H9 (cell line): ENCODE results near the gene RAD54L. TPM values are rescaled to one million over a fixed set of nuclear protein-coding genes. Genes with fewer than 3 reads are reported as not detected.

ENCODE experiments used
- DNase-seq: peaks from one replicate; pipeline ENCODE4 v3.0.0-alpha.2; 2017
- H2AFZ ChIP-seq: one replicate; pipeline ENCODE4 v1.6.1; 2013; ENCODE audit warnings: mild to moderate bottlenecking, low read length, control low read depth, moderate library complexity
- H2AK5ac ChIP-seq: 2 replicates; pipeline ENCODE4 v1.6.1; 2013; ENCODE audit warnings: low read length, control low read depth, mixed read lengths; ENCODE audit not compliant: insufficient read length
- H2BK120ac ChIP-seq: one replicate; pipeline ENCODE4 v1.6.1; 2013; ENCODE audit warnings: low read depth, mild to moderate bottlenecking, low read length, control low read depth, inconsistent platforms; ENCODE audit not compliant: poor library complexity, severe bottlenecking
- H2BK12ac ChIP-seq: 2 replicates; pipeline ENCODE4 v1.6.1; 2013; ENCODE audit warnings: low read length, control low read depth, mixed read lengths, low read depth; ENCODE audit not compliant: insufficient read length
- H2BK15ac ChIP-seq: 2 replicates; pipeline ENCODE4 v1.6.1; 2013; ENCODE audit warnings: low read depth, low read length, control low read depth
- H2BK20ac ChIP-seq: one replicate; pipeline ENCODE4 v1.6.1; 2013; ENCODE audit warnings: low read depth, mild to moderate bottlenecking, low read length, control low read depth, inconsistent platforms; ENCODE audit not compliant: poor library complexity, severe bottlenecking
- H2BK5ac ChIP-seq: 2 replicates; pipeline ENCODE4 v1.6.1; 2013; ENCODE audit warnings: low read length, control low read depth, mixed read lengths; ENCODE audit not compliant: insufficient read length
- H3K14ac ChIP-seq: 2 replicates; pipeline ENCODE4 v1.6.1; 2013; ENCODE audit warnings: low read length, control low read depth; ENCODE audit not compliant: insufficient read depth
- H3K18ac ChIP-seq: 2 replicates; pipeline ENCODE4 v1.6.1; 2013; ENCODE audit warnings: low read depth, mild to moderate bottlenecking, mixed read lengths, low read length, control low read depth; ENCODE audit not compliant: insufficient read length
- H3K23ac ChIP-seq: 2 replicates; pipeline ENCODE4 v1.6.1; 2013; ENCODE audit warnings: low read length, control low read depth, mixed read lengths, low read depth; ENCODE audit not compliant: insufficient read length
- H3K23me2 ChIP-seq: 2 replicates; pipeline ENCODE4 v1.6.1; 2013; ENCODE audit warnings: low read depth, mild to moderate bottlenecking, mixed read lengths, low read length, control low read depth; ENCODE audit not compliant: insufficient read length, poor library complexity, severe bottlenecking
- H3K27ac ChIP-seq: 2 replicates; pipeline ENCODE4 v1.5.1; 2013; ENCODE audit warnings: low read length, control low read depth, mixed read lengths, low read depth; ENCODE audit not compliant: insufficient read length
- H3K27me3 ChIP-seq: 2 replicates; pipeline ENCODE4 v1.6.1; 2013; ENCODE audit warnings: low read length, control low read depth, inconsistent platforms; ENCODE audit not compliant: insufficient read depth
- H3K4ac ChIP-seq: 2 replicates; pipeline ENCODE4 v1.6.1; 2013; ENCODE audit warnings: low read depth, mild to moderate bottlenecking, control low read depth, inconsistent platforms, low read length, moderate library complexity
- H3K4me1 ChIP-seq: 2 replicates; pipeline ENCODE4 v1.6.1; 2013; ENCODE audit warnings: low read length, control low read depth, inconsistent platforms; ENCODE audit not compliant: insufficient read depth
- H3K4me2 ChIP-seq: 2 replicates; pipeline ENCODE4 v1.6.1; 2013; ENCODE audit warnings: low read length, control low read depth, mixed read lengths; ENCODE audit not compliant: insufficient read length, insufficient read depth
- H3K56ac ChIP-seq: 2 replicates; pipeline ENCODE4 v1.6.1; 2013; ENCODE audit warnings: low read depth, mild to moderate bottlenecking, mixed read lengths, low read length, control low read depth; ENCODE audit not compliant: insufficient read length
- H3K79me1 ChIP-seq: 2 replicates; pipeline ENCODE4 v1.6.1; 2013; ENCODE audit warnings: low read depth, mild to moderate bottlenecking, moderate library complexity, low read length, control low read depth, inconsistent platforms; ENCODE audit not compliant: insufficient read depth, poor library complexity, severe bottlenecking
- H3K79me2 ChIP-seq: 2 replicates; pipeline ENCODE4 v1.6.1; 2013; ENCODE audit warnings: low read length, control low read depth, inconsistent platforms; ENCODE audit not compliant: insufficient read depth
- H3K9ac ChIP-seq: 2 replicates; pipeline ENCODE4 v1.6.1; 2013; ENCODE audit warnings: low read length, control low read depth, mixed read lengths; ENCODE audit not compliant: insufficient read length; ENCODE audit errors: extremely low read depth
- H3K9me3 ChIP-seq: one replicate; pipeline ENCODE4 v1.6.1; 2013; ENCODE audit warnings: low read depth, low read length, inconsistent platforms; ENCODE audit not compliant: control insufficient read depth
- H3T11ph ChIP-seq: one replicate; pipeline ENCODE4 v1.6.1; 2013; ENCODE audit warnings: mild to moderate bottlenecking, low read length, control low read depth, inconsistent platforms
- H4K20me1 ChIP-seq: one replicate; pipeline ENCODE4 v1.6.1; 2013; ENCODE audit not compliant: control insufficient read depth, insufficient read length, insufficient read depth
- H4K5ac ChIP-seq: 2 replicates; pipeline ENCODE4 v1.6.1; 2013; ENCODE audit warnings: low read depth, mild to moderate bottlenecking, mixed read lengths, low read length, control low read depth; ENCODE audit not compliant: insufficient read length
- H4K8ac ChIP-seq: replicated peaks from 2 replicates; pipeline ENCODE4 v1.6.1; 2013; ENCODE audit warnings: low read length, control low read depth, mixed read lengths, low read depth; ENCODE audit not compliant: insufficient read length
- H4K91ac ChIP-seq: 2 replicates; pipeline ENCODE4 v1.6.1; 2013; ENCODE audit warnings: low read depth, mild to moderate bottlenecking, moderate library complexity, mixed read lengths, low read length, control low read depth; ENCODE audit not compliant: insufficient read length
- H3K27ac Mint-ChIP-seq, 3 experiments: 2 replicates in 2 of 3; 3 replicates in 1 of 3; pipeline ENCODE4 v1.8.0; 2020 to 2021; ENCODE audit warnings: mixed read lengths in 3 of 3, mild to moderate bottlenecking in 1 of 3, moderate library complexity in 1 of 3
- H3K27me3 Mint-ChIP-seq: 2 replicates; pipeline ENCODE4 v1.8.0; 2021; ENCODE audit warnings: low read depth, mild to moderate bottlenecking, moderate library complexity, mixed read lengths
- H3K36me3 Mint-ChIP-seq, 3 experiments: 2 replicates in 2 of 3; 3 replicates in 1 of 3; pipeline ENCODE4 v1.8.0; 2020 to 2021; ENCODE audit warnings: low read depth in 3 of 3, mixed read lengths in 3 of 3; ENCODE audit not compliant: insufficient read depth in 1 of 3
- H3K4me1 Mint-ChIP-seq, 2 experiments: 2 replicates each; pipeline ENCODE4 v1.8.0; 2020; ENCODE audit warnings: mixed read lengths in 2 of 2
- H3K4me3 Mint-ChIP-seq, 2 experiments: 2 replicates in 1 of 2; 3 replicates in 1 of 2; pipeline ENCODE4 v1.8.0; 2020 to 2021; ENCODE audit warnings: mild to moderate bottlenecking in 2 of 2, mixed read lengths in 2 of 2, moderate library complexity in 1 of 2
- H3K9me3 Mint-ChIP-seq, 2 experiments: 2 replicates in 1 of 2; 3 replicates in 1 of 2; pipeline ENCODE4 v1.8.0; 2020; ENCODE audit warnings: mild to moderate bottlenecking in 2 of 2, mixed read lengths in 2 of 2, moderate library complexity in 1 of 2
- CTCF ChIP-seq: fragments of 200-600 bp; sonication (generic); conservative IDR thresholded peaks from 3 replicates; pipeline ENCODE4 v1.8.0; 2021; ENCODE audit warnings: antibody characterized with exemption, mild to moderate bottlenecking
- total RNA-seq: library from RNA; stranded (reverse); gene quantifications from 2 replicates; pipeline ENCODE4 v1.2.1, GENCODE V29; 2021

The RAD54L gene
- total RNA-seq, 1 experiment from 2014 or later = 43.4 TPM

GRCh38 chr1:46298387-46298786 lies 50.8 kb downstream of the RAD54L start:
- Histone ChIP-seq H2BK5ac (no peak overlapping the region), H3K79me2 (peaks cover 9% of the 10 kb centered on the region; the same call in 1 of the 2 replicates), H3K27ac (peak overlapping the region; percentile 22), H3K79me1 (peaks cover 4% of the 10 kb centered on the region), H3K23me2 (peaks cover 10% of the 10 kb centered on the region), H4K8ac (no peak overlapping the region), H2AK5ac (no peak overlapping the region), H3K4ac (no peak overlapping the region), H4K91ac (no peak overlapping the region), H2BK20ac (no peak overlapping the region), H3K4me2 (peak overlapping the region; percentile 9), H2BK120ac (no peak overlapping the region), H3K14ac (no peak overlapping the region), H3K18ac (no peak overlapping the region), H3T11ph (no peak overlapping the region), H2BK12ac (no peak overlapping the region), H3K9ac (no peak overlapping the region), H3K27me3 (no peaks in the 10 kb centered on the region), H3K56ac (no peak overlapping the region), H4K20me1 (no peaks in the 10 kb centered on the region), H2BK15ac (no peak overlapping the region), H3K23ac (no peak overlapping the region), H3K9me3 (no peaks in the 10 kb centered on the region), H2AFZ (no peak overlapping the region), H4K5ac (no peak overlapping the region), H3K4me1 (no peaks in the 10 kb centered on the region; the same call in 1 of the 2 replicates)
- Mint-ChIP-seq H3K4me1 (peaks cover 30 to 33% of the 10 kb centered on the region in 2 experiments), H3K4me3 (no peak overlapping the region), H3K27ac (peak overlapping the region in 2 of 3 experiments; percentile 22 to 64; a peak in 2 of 7 replicates), H3K27me3 (no peaks in the 10 kb centered on the region; the same call in 1 of the 2 replicates), H3K9me3 (no peaks in the 10 kb centered on the region), H3K36me3 (peaks cover 20 to 34% (median 32%) of the 10 kb centered on the region in 3 experiments)
- TF ChIP-seq CTCF = no peak
- DNase-seq = no peak
